PC-9 (cell line): Measurements from ENCODE around the gene NPC2. TPM values are rescaled to one million over a fixed set of nuclear protein-coding genes. Genes with fewer than 3 reads are reported as not detected.

ENCODE experiments used
- BruUV-seq: library from RNA; stranded (reverse); fragments of 400-500 nt; replicated peaks from 2 replicates; lab custom pipeline; 2021; lab: Mats Ljungman, UMichigan
- CTCF ChIA-PET: fragments of 300-600 bp; sonication (Branson Sonifier 250); formaldehyde crosslinking; loops from one replicate; lab custom pipeline; 2022; ENCODE audit warnings: antibody characterized with exemption; lab: Charles Lee
- POLR2A ChIA-PET: fragments of 300-600 bp; sonication (Branson Sonifier 250); formaldehyde crosslinking; loops from one replicate; lab custom pipeline; 2022; ENCODE audit warnings: antibody characterized with exemption; ENCODE audit not compliant: unreplicated experiment; lab: Charles Lee
- DNase-seq, 2 experiments: peaks; one replicate each; pipeline versions ENCODE4 v3.0.0 to v3.0.0-alpha.2; 2015 to 2022; ENCODE audit warnings: mixed read lengths in 1 of 2
- H2AFZ ChIP-seq: fragments of 200-600 bp; sonication (generic); 2 replicates; pipeline ENCODE4 v1.8.1; 2017; ENCODE audit warnings: antibody characterized with exemption
- H3F3A ChIP-seq: fragments of 200-600 bp; sonication (generic); 2 replicates; pipeline ENCODE4 v1.8.1; 2017; ENCODE audit warnings: antibody characterized with exemption, mild to moderate bottlenecking, low read depth; ENCODE audit not compliant: insufficient read depth
- H3K27ac ChIP-seq: fragments of 200-600 bp; sonication (generic); 2 replicates; pipeline ENCODE4 v1.6.1; 2016; ENCODE audit warnings: mixed run types
- H3K27me3 ChIP-seq: fragments of 200-600 bp; sonication (generic); 2 replicates; pipeline ENCODE4 v1.6.1; 2016; ENCODE audit warnings: low read depth, mixed run types; ENCODE audit not compliant: insufficient read depth
- H3K36me3 ChIP-seq: fragments of 200-600 bp; sonication (generic); 2 replicates; pipeline ENCODE4 v1.6.1; 2016; ENCODE audit warnings: low read depth, mixed run types
- H3K4me1 ChIP-seq: fragments of 200-600 bp; sonication (generic); replicated peaks from 2 replicates; pipeline ENCODE4 v1.6.1; 2016; ENCODE audit warnings: mixed run types; ENCODE audit not compliant: insufficient read depth
- H3K4me2 ChIP-seq: fragments of 200-600 bp; sonication (generic); 2 replicates; pipeline ENCODE4 v1.6.1; 2017; ENCODE audit warnings: mixed run types
- H3K4me3 ChIP-seq: fragments of 200-600 bp; sonication (generic); 2 replicates; pipeline ENCODE4 v1.6.1; 2016; ENCODE audit warnings: mixed run types
- H3K79me2 ChIP-seq: fragments of 200-600 bp; sonication (generic); 2 replicates; pipeline ENCODE4 v1.6.1; 2017; ENCODE audit warnings: low read depth, mixed run types
- H3K9me2 ChIP-seq: fragments of 200-600 bp; sonication (generic); 2 replicates; pipeline ENCODE4 v1.8.1; 2017; ENCODE audit warnings: mild to moderate bottlenecking; ENCODE audit not compliant: insufficient read depth
- H3K9me3 ChIP-seq: fragments of 200-600 bp; sonication (generic); 2 replicates; pipeline ENCODE4 v1.8.1; 2016; ENCODE audit warnings: low read depth; ENCODE audit not compliant: insufficient read depth
- H4K20me1 ChIP-seq: fragments of 200-600 bp; sonication (generic); 2 replicates; pipeline ENCODE4 v1.8.1; 2017; ENCODE audit not compliant: insufficient read depth
- EZH2 ChIP-seq: fragments of 200-600 bp; sonication (generic); IDR thresholded peaks from 2 replicates; pipeline ENCODE4 v1.8.0; 2017; ENCODE audit warnings: antibody characterized with exemption, low read depth
- intact Hi-C: fragments of 100-400 bp; cut with micrococcal nuclease; formaldehyde crosslinking; loops from one replicate; pipeline ENCODE4 v1.10.0; 2022; ENCODE audit not compliant: unreplicated experiment
- total RNA-seq: library from RNA; stranded (reverse); gene quantifications from 2 replicates; pipeline ENCODE4 v1.2.3, GENCODE V29; 2021
- TF ChIP-seq, protein P1 (sequence below): fragments of 200-600 bp; sonication (generic); conservative IDR thresholded peaks from 2 replicates; pipeline ENCODE4 v1.6.1; 2017; ENCODE audit warnings: mixed run types, antibody characterized with exemption, mild to moderate bottlenecking, moderate library complexity

Gene NPC2
- total RNA-seq, 1 experiment from 2014 or later: 1,010 TPM

DNA sequence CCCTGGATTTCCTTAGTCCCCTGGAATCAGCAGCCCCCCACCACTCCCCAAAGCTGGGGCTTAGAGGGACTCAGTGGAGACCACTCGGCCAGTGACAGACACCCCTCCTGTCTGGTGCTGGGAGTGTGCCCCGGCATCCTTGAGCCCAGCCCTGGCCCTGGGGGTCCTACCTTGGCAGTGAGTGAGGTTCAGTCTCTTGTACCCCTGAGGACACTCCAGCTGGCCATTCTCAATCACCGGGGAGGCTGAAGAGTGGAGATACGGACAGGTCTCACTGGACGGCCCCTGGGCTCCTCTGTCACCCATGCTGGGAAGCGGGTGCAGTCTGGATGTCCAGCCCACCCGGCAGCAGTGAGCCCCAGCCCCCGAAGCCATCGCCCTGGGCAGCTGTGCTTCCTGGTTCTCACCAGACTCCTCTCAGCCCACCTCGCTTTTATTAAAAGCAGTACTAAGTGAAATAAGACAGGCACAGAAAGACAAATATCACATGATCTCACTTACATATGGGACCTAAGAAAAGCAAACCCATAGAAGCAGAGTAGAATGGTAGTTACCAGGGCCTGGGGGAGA, 42.7 kb upstream of the NPC2 start:
- POLR2A ChIA-PET: no interaction called here
- CTCF ChIA-PET: no interaction called here
- Histone ChIP-seq H3K4me1 (no peaks in the 10 kb centered on the region), H3K79me2 (no peaks in the 10 kb centered on the region), H2AFZ (no peak overlapping the region), H3K9me3 (no peaks in the 10 kb centered on the region), H3F3A (no peaks in the 10 kb centered on the region; the same call in 1 of the 2 replicates), H3K4me2 (no peak overlapping the region), H3K4me3 (no peak overlapping the region), H3K36me3 (no peaks in the 10 kb centered on the region), H3K27me3 (no peaks in the 10 kb centered on the region), H4K20me1 (no peaks in the 10 kb centered on the region), H3K27ac (no peak overlapping the region), H3K9me2 (no peaks in the 10 kb centered on the region)
- BruUV-seq: no TSS peak
- TF ChIP-seq EZH2: no peak
- TF ChIP-seq, protein P1, sequence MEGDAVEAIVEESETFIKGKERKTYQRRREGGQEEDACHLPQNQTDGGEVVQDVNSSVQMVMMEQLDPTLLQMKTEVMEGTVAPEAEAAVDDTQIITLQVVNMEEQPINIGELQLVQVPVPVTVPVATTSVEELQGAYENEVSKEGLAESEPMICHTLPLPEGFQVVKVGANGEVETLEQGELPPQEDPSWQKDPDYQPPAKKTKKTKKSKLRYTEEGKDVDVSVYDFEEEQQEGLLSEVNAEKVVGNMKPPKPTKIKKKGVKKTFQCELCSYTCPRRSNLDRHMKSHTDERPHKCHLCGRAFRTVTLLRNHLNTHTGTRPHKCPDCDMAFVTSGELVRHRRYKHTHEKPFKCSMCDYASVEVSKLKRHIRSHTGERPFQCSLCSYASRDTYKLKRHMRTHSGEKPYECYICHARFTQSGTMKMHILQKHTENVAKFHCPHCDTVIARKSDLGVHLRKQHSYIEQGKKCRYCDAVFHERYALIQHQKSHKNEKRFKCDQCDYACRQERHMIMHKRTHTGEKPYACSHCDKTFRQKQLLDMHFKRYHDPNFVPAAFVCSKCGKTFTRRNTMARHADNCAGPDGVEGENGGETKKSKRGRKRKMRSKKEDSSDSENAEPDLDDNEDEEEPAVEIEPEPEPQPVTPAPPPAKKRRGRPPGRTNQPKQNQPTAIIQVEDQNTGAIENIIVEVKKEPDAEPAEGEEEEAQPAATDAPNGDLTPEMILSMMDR: no peak
- intact Hi-C loops: no loop called here
- DNase-seq: no peak

DNA sequence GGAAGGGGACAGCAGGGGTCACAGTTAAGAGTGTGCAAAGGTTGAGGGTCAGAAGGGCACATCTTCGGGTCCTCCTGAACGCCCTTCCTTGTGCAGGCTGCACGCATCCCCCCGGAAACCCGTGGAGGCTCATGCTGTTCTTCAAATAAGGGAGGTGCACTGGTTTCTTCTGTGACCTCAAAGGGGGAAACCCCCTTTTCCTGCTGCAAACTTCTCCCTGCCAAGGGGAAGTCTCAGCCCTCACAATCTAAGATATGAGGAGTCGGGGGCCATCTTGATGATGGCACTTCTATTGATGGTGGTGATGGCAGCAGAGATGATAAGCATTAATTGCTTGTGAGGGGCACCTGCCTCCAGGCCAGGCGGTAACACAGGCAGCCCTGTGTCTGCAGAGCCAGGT, 40.5 kb upstream of the NPC2 start:
- H3K4me3 ChIP-seq: no peak overlapping the region
- no peak overlapping the region for H3K4me2 ChIP-seq
- BruUV-seq: no TSS peak
- TF ChIP-seq, protein P1: no peak
- no peak for TF ChIP-seq EZH2
- H3K9me2 ChIP-seq: no peaks in the 10 kb centered on the region
- no peaks in the 10 kb centered on the region for H4K20me1 ChIP-seq
- CTCF ChIA-PET: interaction anchor here (0.6 kb wide), 1 partner anchor 153 kb away, joined by 3 read pairs; no protein-coding TSS in a partner anchor
- H2AFZ ChIP-seq: no peak overlapping the region
- H3K4me1 ChIP-seq: no peaks in the 10 kb centered on the region
- H3K79me2 ChIP-seq: no peaks in the 10 kb centered on the region
- no peaks in the 10 kb centered on the region for H3K27me3 ChIP-seq
- no peaks in the 10 kb centered on the region for H3K36me3 ChIP-seq
- H3K27ac ChIP-seq: no peak overlapping the region
- no peaks in the 10 kb centered on the region for H3K9me3 ChIP-seq
- POLR2A ChIA-PET: no interaction called here
- intact Hi-C loops: no loop called here
- no peaks in the 10 kb centered on the region; the same call in 1 of the 2 replicates for H3F3A ChIP-seq
- no peak for DNase-seq

DNA sequence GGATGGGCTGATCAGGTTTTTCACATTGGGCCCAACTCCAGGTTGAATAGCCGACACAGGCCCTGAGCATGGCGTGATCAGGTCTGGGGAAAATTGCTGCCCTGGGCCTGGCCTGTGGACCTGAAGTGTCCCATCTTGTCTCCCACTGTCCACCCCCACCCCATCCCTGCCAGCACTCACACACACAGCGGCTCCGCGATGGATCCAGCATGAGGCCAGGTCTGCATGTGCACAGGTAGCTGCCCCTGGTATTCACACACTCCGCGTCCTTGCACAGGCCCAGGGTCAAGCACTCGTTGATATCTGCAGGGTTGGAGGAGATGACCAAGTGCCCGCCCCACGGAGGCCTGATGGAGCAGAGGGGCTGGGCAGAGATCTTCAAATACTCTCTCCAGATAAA, 39.1 kb upstream of the NPC2 start:
- Histone ChIP-seq H3F3A (no peaks in the 10 kb centered on the region), H3K9me2 (no peaks in the 10 kb centered on the region), H3K4me1 (no peaks in the 10 kb centered on the region), H3K27me3 (no peaks in the 10 kb centered on the region), H3K36me3 (no peaks in the 10 kb centered on the region), H4K20me1 (no peaks in the 10 kb centered on the region), H3K79me2 (no peaks in the 10 kb centered on the region), H3K4me2 (no peak overlapping the region), H3K4me3 (no peak overlapping the region), H3K27ac (no peak overlapping the region), H3K9me3 (no peaks in the 10 kb centered on the region), H2AFZ (no peak overlapping the region)
- TF ChIP-seq, protein P1: no peak
- TF ChIP-seq EZH2: no peak
- POLR2A ChIA-PET: no interaction called here
- CTCF ChIA-PET: interaction anchor here (1.0 kb wide), 1 partner anchor 30 kb away, joined by 3 read pairs; no protein-coding TSS in a partner anchor
- no peak for DNase-seq
- intact Hi-C loops: no loop called here
- no TSS peak for BruUV-seq
